Measurements from ENCODE around the gene GOLGB1.

GOLGB1 gene

DNA sequence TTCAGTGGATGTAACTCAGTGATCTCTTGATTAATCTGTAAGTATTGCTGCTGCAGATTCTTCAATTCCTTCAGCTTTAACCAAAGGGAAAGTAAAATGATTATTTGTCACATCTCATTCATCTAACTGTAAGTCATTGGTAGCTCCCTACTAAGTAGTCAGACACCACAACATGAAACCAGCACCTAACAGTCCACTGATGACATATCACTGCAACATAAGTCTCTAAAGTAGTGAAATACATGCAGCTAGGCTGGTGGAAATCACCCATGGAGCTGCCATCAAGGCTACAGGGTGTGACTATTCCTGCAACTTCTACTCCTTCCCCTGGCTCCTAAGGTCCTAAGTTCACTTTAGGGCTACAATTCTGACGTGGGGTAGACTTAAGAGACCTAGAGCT lies 67.7 kb downstream of the GOLGB1 start:
- no peak for DNase-seq (ENCODE audit: low spot score)

DNA sequence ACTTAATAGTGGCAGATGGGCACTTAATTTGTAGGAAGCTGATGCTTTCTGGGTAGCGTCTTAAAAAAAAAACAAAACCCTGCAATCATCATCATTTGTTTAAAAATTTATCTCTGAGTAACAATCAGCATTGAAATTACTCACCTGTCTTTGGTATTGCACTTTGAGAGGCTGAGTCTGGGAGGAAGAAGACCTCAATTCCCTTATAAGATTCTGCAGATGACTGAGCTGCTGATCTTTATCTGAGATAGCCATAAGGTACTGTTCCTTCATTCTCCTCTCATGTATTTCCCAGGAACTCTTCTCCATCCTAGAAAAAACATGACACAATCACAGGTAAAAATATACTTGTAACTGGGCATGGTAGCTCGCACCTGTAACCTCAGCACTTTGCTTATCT lies 72.4 kb downstream of the GOLGB1 start:
- DNase-seq (ENCODE audit: low spot score): peak; percentile 45

DNA sequence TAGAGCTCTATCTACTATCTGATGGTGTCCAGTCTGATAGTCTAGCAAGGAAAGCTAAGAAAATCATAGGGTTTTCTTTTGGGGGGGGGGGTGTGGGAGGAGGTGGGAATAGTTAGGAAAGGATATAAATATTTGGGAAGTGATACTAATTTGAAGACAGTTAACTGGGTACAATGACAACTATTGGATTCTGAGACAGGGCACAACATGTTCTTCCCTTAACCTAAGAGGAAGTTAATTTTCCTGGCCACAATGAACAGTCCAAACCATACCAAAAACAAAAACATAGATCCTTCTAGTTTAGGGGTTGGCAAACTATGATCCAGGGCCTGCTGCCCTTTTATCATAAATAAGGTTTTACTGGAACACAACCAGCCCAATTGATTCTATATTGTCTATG lies 78.9 kb downstream of the GOLGB1 start:
- no peak for DNase-seq (ENCODE audit: low spot score)

DNA sequence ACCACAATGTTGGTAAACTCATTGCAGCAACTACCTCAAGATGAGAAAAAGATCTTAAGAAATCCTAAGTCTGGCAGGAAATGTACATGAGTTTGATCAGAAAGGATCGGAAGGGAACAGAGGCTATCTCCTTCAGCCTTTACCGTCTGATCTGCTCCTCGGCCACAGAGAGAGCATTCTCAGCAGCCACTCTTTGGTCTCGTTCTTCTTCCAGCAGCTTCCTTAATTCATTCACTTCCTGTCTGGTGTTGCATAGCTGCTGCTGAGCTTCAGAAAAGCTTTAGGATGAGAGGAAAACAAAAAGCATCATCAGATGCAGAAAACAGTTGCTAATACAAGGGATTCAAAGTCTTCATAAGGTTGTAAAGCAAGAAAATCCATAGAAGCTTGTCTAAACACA lies 82.2 kb downstream of the GOLGB1 start:
- no peak for DNase-seq (ENCODE audit: low spot score)

DNA sequence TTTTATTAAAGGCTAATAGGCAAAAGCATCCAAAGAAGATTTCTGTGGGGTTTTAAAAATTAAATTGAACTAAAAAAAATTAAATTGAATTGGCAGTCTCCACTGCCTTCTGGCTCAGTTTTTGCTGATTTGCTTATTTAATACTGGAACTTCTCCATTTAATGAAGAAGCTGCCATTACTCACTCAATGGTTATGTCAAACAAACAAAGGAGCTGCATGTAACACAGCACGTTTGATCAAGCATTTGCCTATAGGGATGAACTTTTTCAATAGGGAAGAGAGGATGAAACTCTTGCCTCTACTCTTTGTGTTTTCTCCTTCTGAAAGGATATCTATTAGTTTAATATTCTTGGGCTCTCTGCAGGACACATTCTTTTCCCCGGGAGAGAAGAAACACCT lies 84.1 kb downstream of the GOLGB1 start:
- DNase-seq (ENCODE audit: low spot score): no peak

DNA sequence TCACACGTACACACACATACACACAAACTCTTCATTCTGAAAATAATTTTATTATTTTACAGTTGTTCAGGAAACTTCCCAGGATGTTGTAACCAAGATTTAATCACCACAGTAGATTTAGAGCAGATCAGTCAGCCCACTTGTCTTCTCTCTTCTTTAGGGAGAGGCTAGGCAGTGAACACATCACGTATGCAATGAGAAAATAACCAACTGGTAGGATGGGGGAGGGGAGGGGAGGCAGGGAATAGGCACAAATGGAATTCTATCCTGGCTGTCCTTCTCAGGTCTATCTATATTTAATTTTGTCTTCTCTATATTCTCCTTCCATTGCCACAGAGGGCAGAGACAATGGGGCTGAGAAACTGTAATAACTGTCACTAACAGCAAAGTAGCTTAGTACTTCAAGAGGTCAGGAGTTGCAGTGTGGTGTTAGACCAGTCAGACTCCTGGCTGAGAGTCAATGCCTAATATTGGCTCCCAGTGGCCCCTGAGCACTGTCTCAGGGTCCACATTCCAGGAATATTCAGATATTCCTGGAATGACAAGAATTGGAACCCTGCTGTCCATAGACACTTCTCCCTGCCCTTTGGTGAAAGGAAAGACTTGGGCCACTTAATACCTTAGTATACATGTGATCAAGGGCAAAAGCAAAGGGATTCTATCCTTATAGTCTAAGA lies 86.2 kb downstream of the GOLGB1 start:
- no peak for DNase-seq (ENCODE audit: low spot score)

DNA sequence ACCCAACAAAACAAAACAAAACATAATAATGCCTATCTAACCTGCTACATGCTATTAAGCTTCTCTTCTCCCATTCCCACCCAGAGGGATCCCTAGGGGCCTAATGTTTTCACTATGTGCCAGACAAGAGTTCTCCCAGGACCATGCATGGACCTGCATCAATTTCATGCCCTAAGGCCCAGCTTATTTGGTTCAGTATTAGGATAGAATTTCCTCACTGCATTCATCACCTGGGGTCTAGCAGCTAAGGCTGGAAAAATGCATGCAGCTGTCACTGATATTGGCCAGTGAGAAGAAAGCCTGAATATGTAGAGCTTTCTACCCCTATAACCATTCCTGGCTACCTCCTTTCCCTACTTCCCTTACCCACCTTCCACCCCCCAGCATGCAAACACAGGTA lies 86.8 kb downstream of the GOLGB1 start:
- DNase-seq (ENCODE audit: low spot score): no peak

DNA sequence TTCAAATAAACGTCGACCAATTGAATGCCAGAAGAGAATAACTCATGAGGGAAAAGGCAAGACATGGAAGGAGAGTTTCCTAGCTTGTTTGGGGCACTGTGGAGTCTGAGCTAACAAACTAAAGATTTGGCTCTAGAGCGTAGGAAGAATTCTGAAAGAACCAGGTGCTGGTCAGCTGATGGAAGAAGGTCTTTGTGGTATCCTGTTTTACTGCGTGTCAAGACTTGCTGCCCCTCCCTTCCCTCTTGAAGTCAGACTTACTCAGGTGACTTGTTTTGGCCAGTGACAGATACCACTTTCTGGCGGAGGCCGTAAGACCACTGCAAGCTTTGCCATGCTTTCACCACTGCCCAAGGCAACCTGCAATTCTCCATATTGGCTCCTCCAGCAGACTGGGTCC lies 88.2 kb downstream of the GOLGB1 start:
- DNase-seq (ENCODE audit: low spot score): no peak

DNA sequence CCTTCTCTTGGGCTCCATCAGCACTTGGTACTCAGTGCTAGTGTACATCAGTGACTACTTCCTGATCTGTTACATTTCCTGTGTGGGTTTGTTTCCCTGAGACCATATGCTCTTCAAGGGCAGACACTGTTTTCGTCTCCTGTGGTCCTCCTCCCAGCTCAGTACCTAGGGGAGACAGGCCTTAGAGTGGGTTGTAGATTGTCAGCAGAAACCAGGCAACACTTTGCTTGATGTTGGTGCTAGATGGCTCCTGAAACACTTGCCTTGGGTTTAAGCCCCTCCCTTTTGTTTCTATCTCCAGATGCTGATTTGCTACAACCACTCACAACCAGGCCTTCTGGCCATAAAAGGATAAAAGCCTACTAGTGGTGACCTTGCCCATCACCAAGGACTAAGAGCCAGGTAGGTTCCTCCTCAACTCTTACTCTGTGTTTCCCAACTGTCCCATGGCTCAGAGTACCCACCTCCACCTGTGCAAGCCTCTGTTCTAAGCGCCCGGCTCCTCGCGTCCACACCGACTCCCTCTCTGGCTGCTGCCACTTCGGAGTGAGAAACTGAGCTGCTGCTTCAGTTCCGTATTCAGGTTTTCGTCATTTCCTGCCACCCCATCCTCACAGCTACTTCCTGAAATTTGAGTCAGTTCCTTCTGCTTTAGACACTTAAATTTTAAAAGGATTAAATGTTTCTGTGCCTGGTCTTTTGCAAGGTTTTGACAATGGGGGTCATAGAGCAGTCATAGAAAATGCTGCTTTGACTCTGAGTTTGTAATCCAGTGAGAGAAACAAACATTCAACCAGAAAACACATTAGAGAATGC lies 89.0 kb downstream of the GOLGB1 start, which contains the start of gene HCLS1:
HCLS1 (minus strand) TSS at position 548 of the 816 bp plus-strand sequence. CDS start 2,556 bp downstream, outside the sequence.
- peak; percentile 83 for DNase-seq (ENCODE audit: low spot score)

DNA sequence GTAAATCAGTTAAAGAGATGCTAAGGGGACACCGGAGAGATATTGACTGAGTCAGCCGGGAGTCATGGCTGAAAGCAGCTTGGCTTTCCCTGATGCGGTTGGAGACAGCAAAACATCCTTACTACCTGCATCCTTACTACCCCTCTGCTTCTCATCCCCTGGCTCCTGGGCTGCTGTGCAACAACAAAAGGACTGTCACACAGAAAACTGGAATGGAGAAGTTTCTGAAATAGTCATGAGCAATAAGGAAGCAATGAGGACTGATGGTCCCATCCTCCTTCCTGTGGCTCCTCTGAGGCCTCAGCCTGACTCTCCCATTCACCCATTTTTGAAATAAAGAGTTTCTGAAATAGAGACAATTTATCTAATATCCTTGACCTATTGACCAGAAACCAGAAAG lies 90.0 kb downstream of the GOLGB1 start:
- no peak for DNase-seq (ENCODE audit: low spot score)

DNA sequence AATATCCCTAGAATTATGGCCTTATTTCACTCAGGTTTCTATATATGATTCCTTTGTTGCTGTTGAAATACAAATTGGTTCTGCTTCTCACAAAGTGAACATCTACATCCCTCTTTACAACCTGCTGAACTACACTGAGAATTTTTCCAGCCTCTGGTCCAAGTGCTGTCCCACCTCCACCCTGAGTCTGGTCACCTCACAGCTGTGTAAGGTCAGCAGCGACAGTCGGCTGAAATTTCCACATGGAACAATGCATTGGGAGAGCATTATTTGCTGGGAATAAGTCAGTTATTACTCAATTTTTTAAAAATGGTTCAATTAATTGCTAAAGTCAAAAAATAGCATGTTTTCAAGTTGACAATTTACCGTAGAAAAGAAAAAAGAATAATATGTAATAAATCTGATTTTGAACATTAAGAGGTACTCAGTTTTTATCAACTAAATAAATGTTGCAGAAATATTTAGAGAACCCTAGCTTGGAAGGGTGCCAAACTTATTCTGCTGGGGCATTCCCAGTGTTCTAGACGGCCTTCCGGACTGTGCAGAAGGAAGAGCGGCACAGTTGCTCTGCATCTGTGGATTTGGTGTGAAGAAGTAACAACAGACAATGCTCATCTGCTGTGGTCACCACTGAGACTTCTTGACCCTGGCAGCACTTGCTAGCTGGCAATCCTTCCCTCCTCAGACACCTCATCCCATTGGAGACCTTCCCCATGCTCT lies 90.7 kb downstream of the GOLGB1 start:
- DNase-seq (ENCODE audit: low spot score): no peak

DNA sequence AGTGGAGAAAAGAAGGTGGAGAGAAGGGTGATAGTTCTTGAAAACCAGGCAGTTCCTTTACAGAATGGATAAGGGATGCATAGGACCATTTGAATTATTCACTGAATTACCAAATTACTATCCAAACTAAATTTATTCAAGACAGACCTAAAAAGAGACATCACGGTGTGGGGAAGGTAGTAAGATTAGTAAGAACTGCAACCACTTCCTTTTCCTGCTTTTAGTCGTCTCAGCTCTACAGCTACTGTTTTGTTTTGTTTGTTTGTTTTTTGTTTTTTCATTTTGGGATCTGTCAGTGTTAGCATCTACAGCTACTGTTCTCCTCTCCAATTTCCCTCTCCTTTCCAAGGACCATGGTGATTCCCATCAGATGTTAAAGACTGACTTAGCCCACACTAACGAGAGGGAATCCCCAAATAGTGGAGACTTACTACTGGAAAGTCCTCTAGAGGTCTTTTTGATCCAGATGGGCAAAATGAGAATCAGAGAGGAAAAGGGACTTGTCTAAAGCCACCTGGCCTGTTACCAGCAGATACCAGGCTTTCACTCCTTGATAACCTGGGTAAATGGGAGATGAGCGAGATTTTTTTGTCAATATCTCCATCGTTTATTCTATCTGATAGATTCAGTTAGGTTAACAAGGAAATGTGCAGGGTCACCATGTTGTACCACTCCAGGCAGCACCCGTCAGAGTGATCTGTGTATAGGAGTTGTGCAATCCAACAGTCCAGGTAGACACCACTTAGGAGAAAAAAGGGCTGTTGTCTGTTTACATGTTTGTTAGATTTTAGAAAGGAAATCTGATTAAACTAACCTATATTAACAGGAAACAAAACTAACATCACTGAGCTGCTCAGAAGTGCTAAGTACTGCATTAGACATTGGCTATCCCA lies 94.8 kb downstream of the GOLGB1 start:
- peak; percentile 69 for DNase-seq (ENCODE audit: low spot score)

DNA sequence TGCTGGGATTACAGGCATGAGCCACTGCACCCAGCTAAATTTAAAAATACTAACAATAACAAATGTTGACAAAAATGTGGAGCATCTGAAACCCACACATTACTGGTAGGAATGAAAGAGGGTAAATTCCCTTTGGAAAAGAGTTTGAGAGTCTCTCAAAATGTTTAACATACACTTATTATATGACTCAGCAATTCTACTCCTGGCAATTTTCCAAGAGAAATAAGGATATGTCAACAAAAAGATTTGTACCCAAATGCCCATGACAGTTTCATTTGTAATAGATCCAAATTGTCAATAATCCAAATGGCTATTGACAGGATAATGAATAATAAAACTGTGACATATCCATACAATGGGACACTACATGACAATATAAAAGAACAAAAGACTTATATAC lies 97.9 kb downstream of the GOLGB1 start:
- DNase-seq (ENCODE audit: low spot score): no peak

DNA sequence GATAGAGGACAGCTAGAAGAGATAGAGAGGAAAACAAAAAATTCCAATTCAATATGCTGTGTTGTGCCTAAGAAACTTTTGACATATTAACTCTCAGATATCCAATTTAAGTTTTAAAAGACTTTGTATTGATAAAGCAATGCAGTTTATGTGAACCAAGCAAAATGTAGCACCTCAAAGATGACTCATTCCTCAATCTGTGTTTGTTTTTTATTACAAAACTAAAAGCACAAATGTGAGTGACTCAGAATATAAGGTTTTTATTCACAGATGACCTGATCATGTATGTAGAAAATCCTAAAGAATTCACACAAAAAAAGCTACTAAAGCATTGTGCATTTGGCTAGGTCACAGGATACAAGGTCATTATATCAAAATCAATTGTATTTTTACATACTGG lies 99.9 kb downstream of the GOLGB1 start:
- DNase-seq (ENCODE audit: low spot score): no peak

DNA sequence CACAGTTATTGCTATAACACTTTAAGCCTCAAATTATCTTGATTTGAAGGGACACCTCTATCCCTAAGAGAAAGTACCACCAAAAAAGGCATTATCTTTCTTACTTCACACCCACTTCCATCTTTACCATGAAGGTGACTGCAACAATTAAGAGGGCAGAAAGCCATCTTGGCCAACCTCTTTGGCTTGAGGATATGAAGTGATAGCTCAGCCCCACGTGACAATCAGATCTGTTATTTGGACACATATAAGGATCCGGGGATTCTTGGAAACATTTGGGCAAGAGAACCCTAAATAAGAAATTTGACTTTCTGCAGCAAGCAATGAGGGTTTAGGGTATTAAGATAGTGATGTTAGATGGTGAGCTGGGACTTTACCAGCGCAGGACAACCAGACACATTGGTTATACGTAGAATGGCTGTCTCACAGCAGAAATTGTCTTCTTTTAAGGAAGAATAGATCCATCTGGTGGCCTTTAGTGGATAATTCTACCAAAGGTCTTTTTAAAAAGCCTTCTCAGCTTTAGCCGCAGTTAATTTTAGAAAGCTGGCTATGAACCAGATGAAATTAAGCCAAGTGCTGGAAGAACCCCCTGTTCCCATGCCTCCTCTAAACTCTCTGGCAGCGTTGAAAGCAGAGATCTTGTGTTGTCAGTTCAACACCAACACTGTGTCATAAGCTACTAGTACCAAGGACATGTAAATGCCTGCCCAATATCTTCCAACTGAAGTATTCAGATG lies 101.2 kb downstream of the GOLGB1 start:
- DNase-seq (ENCODE audit: low spot score): no peak

DNA sequence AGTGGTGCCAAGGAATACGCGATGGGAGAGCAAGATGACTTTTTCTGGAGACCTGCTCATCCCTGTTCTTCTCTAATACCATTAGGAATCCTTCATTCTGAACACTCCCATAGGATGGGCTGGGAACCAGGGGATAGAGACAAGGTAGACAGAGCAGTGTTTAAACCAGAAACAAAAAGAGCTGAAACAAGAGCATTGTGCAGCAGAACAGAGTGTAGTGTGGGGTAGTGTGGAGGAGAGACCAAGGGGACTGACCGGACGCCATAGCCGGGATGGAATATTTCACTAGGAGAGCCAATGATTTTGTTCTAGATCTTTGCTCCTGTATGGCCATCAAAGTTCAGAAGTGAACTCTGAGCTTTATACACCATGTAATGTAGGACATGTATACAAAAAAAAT lies 104.5 kb downstream of the GOLGB1 start:
- DNase-seq (ENCODE audit: low spot score): no peak

DNA sequence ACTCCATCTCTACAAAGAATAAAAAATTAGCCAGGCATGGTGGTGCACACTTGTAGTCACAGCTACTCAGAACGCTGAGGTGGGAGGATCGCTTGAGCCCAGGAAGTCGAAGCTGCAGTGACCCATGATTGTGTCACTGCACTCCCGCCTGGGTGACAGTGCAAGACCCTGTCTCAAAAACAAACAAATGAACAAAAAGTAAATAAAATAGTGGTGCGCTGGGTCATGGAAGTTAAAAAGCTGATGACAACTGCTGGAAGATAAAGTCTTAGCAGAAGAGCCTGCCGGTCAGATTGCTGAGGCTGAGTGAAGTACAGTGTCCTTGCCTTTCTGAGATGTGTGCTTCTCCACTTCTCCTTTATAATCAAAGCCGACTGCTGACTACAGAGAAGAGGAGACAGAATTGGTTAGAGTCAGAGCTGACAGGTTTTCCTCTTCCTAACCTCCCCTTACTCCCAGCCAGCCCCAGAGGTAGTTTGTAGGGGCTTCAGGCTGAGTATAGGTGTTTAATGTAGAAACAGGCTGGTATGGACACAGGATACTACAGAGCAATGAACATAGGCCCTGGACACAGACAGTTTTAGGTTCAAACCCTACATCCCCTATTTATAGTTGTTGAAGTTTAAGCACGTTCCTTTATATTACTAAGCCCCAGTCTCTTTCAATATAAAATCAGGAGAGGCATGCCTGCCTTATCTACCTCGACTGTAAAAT lies 106.8 kb downstream of the GOLGB1 start:
- DNase-seq (ENCODE audit: low spot score): no peak

DNA sequence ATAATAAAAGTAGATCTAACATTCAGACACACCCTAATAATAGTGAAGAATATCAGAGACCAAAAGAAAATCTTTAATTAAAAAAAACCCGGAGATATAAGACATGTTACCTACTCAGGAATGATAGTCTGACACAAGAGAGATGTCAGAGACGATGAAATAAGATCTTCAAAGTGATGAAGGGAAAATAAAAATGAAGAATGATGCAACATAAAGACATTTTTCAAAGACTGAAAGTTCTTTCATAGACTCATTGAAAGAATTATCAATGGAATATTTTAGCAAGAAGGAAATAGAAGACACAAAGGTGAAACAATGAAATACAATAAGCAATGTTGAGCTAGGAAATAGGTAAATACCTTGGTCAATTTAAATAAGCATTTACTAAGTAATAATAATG lies 108.4 kb downstream of the GOLGB1 start:
- DNase-seq (ENCODE audit: low spot score): no peak

DNA sequence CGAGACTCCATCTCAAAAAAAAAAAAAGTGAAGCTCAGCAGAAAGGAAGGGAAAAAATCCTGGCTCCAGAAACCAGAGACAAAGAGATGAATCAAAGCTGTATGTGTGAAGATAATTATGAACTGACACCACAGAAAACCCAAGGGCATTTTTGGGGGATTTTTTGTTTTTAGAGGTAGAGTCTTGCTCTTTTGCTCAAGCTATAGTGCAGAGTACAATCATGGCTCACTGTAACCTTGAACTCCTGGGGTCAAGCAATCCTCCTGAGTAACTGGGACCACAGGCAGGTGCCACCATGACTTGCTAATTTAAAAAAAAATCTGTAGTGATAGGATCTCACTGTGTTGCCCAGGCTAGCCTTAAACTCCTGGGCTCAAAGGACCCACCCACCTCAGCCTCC lies 111.6 kb downstream of the GOLGB1 start:
- no peak for DNase-seq (ENCODE audit: low spot score)

DNA sequence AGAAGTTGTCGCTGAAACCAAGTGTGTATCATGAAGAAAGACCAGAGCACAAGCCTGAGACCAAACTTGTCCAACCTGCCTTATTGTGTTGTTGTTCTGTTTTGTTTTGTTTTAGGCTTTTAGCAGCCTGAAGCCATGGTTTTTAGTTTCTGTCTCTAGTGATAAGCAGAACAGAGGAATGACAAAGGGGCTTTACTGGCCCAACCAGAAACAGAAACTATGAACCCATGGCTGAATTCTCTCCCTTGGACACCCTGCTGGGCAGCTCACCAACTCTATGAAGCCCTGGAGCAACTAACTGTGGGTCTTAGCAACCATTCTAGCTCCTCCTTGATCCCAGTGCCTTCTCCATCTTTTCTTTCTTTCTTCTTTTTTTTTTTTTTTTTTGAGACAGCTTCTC lies 119.2 kb downstream of the GOLGB1 start:
- no peak for DNase-seq (ENCODE audit: low spot score)

DNA sequence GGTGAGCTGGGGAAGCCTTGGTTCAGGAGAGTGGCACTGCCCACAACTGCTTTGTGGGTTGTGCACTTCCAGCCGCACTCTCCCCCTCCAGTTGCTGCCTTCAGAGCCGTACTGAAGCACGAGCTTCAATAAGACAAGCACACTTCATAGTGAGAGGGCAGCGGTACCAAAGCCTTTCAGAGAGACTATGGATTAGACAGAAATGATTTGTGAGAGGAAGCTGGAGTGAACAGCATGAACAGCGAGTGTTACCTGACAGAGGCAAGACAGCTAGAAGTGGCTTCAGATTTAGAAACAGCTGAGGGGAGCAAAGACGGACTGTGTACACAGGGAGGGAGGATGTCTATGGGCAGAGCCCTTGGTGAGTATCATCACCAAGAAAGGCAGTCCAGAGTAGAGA lies 119.9 kb downstream of the GOLGB1 start:
- DNase-seq (ENCODE audit: low spot score): no peak

Measured in activated CD4-positive, alpha-beta T cell treated with anti-CD3 and anti-CD28 coated beads, Interleukin-2, Interleukin-4, amounts not matched to agents 100 ng/mL and 50 ng/mL, durations not matched to agents 16 hours and 8 hours (primary cell).